ENCODE data around the gene SPTBN5.

SPTBN5 gene

GRCh38 chr15:41809526-41810220, 84.2 kb downstream of the SPTBN5 start:
- DNase-seq (ENCODE audit: low spot score): no peak
- TF ChIP-seq CTCF (IDR thresholded peaks at IDR 0.05; ENCODE audit: extremely low read depth, missing control alignments): no peak

GRCh38 chr15:41809121-41809520, 84.7 kb downstream of the SPTBN5 start:
- TF ChIP-seq CTCF (IDR thresholded peaks at IDR 0.05; ENCODE audit: extremely low read depth, missing control alignments): no peak
- DNase-seq (ENCODE audit: low spot score): no peak

GRCh38 chr15:41806291-41807181, 87.3 kb downstream of the SPTBN5 start:
- no peak for DNase-seq (ENCODE audit: low spot score)
- no peak for TF ChIP-seq CTCF (IDR thresholded peaks at IDR 0.05; ENCODE audit: extremely low read depth, missing control alignments)

GRCh38 chr15:41805711-41806110, 88.1 kb downstream of the SPTBN5 start:
- no peak for DNase-seq (ENCODE audit: low spot score)
- no peak for TF ChIP-seq CTCF (IDR thresholded peaks at IDR 0.05; ENCODE audit: extremely low read depth, missing control alignments)

DNA sequence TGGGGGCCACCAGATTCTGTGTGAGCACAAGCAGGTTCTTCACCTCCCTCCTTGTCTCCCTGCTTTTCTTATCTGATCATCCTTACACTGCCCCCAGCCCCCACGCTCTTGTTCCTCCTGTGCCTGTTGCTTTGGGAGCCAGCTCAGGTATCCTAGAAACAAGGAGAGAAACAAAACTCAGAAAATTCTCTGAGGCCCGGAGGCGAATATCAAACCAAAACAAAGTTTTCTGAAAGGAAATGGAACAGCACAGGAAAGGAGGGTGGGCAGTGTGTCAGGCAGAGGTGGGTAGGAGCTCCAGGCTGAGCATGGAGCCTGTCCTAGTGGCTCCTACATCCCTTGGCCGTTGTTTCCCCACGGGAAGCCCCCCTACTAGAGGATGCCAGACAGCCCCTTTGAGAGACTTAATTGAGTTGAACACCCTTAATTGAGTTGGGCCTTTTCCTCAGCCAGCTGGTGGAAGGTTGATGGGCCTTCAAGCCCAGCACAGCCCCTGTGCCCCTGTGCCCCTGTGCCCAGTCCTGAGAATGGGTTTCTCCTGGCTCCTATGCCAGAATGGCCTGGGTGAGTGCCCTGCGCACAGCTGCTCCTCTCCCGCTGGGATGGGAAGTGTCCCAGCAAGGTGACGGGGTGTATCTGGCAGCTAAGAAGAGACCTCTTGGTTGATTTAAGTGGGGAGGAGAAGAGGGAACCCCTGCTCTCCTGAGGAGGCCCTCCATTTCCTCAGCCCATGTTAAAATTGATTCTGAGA, 88.8 kb downstream of the SPTBN5 start:
- no peak for TF ChIP-seq CTCF (IDR thresholded peaks at IDR 0.05; ENCODE audit: extremely low read depth, missing control alignments)
- no peak for DNase-seq (ENCODE audit: low spot score)

- no peak for DNase-seq (ENCODE audit: low spot score)
- TF ChIP-seq CTCF (IDR thresholded peaks at IDR 0.05; ENCODE audit: extremely low read depth, missing control alignments): no peak
Observed at GRCh38 chr15:41804361-41804760, 89.5 kb downstream of the SPTBN5 start.

Measured in GM20000 (cell line).